HEK293 (cell line): ENCODE data around the gene SLC28A1.

Experiments used
- CTCF ChIA-PET: fragments of 350-600 bp; formaldehyde crosslinking; extraction: SDS; loops from one replicate; lab custom pipeline; 2021; ENCODE audit warnings: antibody characterized with exemption; lab: Yijun Ruan, JAX
- POLR2A ChIA-PET: fragments of 300-600 bp; formaldehyde crosslinking; extraction: SDS; loops from one replicate; lab custom pipeline; 2020; ENCODE audit warnings: antibody characterized with exemption, inconsistent platforms; lab: Yijun Ruan, JAX
- H3K27ac ChIP-seq: fragments of 200-500 bp; sonication (Bioruptor generic); 2 replicates; pipeline ENCODE4 v1.5.1; 2014; ENCODE audit warnings: low read depth, low read length, control low read depth, inconsistent platforms; ENCODE audit errors: extremely low read depth
- H3K36me3 ChIP-seq, 2 experiments: fragments of 200-500 bp in 1 of 2; sonication (Bioruptor generic) in 1 of 2; 1 replicate in 1 of 2; 2 replicates in 1 of 2; pipeline ENCODE4 v1.5.1; 2014 to 2017; ENCODE audit warnings: inconsistent platforms in 2 of 2, low read length in 2 of 2; ENCODE audit not compliant: control insufficient read depth in 2 of 2, insufficient read depth in 1 of 2
- H3K4me1 ChIP-seq: fragments of 200-500 bp; sonication (Bioruptor generic); 2 replicates; pipeline ENCODE4 v1.5.1; 2014; ENCODE audit warnings: mild to moderate bottlenecking, low read length, inconsistent platforms; ENCODE audit not compliant: control insufficient read depth, insufficient read depth
- H3K4me3 ChIP-seq: 2 replicates; pipeline ENCODE4 v1.5.1; 2011; ENCODE audit warnings: low read depth, mild to moderate bottlenecking, control low read depth, low read length, moderate library complexity
- H3K9me3 ChIP-seq: fragments of 200-500 bp; sonication (Bioruptor generic); 2 replicates; pipeline ENCODE4 v1.5.1; 2014; ENCODE audit warnings: low read depth, low read length, inconsistent platforms; ENCODE audit not compliant: control insufficient read depth, insufficient read depth
- CTCF ChIP-seq: fragments of 450-650 bp; formaldehyde crosslinking; IDR thresholded peaks from 2 replicates; pipeline ENCODE4 v1.5.1; 2016; ENCODE audit warnings: missing biosample characterization, missing genetic modification characterization
- GLI2 ChIP-seq: fragments of 450-650 bp; formaldehyde crosslinking; IDR thresholded peaks from 2 replicates; pipeline ENCODE4; 2017; ENCODE audit warnings: missing biosample characterization, missing genetic modification characterization, low read depth, borderline replicate concordance
- HOXA7 ChIP-seq: sonication (generic); formaldehyde crosslinking; IDR thresholded peaks from 2 replicates; pipeline ENCODE4 v1.8.1; 2022; ENCODE audit warnings: missing genetic modification reagents, borderline replicate concordance
- KLF10 ChIP-seq: fragments of 450-650 bp; IDR thresholded peaks from 2 replicates; pipeline ENCODE4 v1.5.1; 2018; ENCODE audit warnings: missing biosample characterization, mild to moderate bottlenecking, missing genetic modification characterization
- MZF1 ChIP-seq: fragments of 450-650 bp; formaldehyde crosslinking; IDR thresholded peaks from 2 replicates; pipeline ENCODE4 v1.5.1; 2017; ENCODE audit warnings: missing biosample characterization, missing genetic modification characterization, borderline replicate concordance
- PRDM1 ChIP-seq: fragments of 450-650 bp; formaldehyde crosslinking; IDR thresholded peaks from 2 replicates; pipeline ENCODE4; 2016; ENCODE audit warnings: missing biosample characterization, missing genetic modification characterization
- SCRT1 ChIP-seq: fragments of 450-650 bp; formaldehyde crosslinking; IDR thresholded peaks from 2 replicates; pipeline ENCODE4 v1.5.1; 2016; ENCODE audit warnings: missing biosample characterization, missing genetic modification characterization, borderline replicate concordance
- TCF7L2 ChIP-seq: IDR thresholded peaks from 2 replicates; pipeline ENCODE4 v1.6.1; 2011; ENCODE audit warnings: low read depth, mild to moderate bottlenecking, inconsistent platforms, low read length, moderate library complexity, borderline replicate concordance
- TSHZ1 ChIP-seq: fragments of 450-650 bp; formaldehyde crosslinking; IDR thresholded peaks from 2 replicates; pipeline ENCODE4 v1.5.1; 2016; ENCODE audit warnings: missing biosample characterization, missing genetic modification characterization, borderline replicate concordance
- ZBTB20 ChIP-seq: fragments of 450-650 bp; formaldehyde crosslinking; IDR thresholded peaks from 2 replicates; pipeline ENCODE4 v1.5.1; 2016; ENCODE audit warnings: missing biosample characterization, missing genetic modification characterization
- ZBTB44 ChIP-seq: fragments of 450-650 bp; IDR thresholded peaks from 2 replicates; pipeline ENCODE4 v1.5.1; 2018; ENCODE audit warnings: missing biosample characterization, mild to moderate bottlenecking, missing genetic modification characterization
- ZNF18 ChIP-seq: fragments of 450-650 bp; formaldehyde crosslinking; IDR thresholded peaks from 2 replicates; pipeline ENCODE4 v1.5.1; 2016; ENCODE audit warnings: missing biosample characterization, missing genetic modification characterization
- ZNF223 ChIP-seq: fragments of 450-650 bp; formaldehyde crosslinking; IDR thresholded peaks from 2 replicates; pipeline ENCODE4 v1.5.1; 2016; ENCODE audit warnings: missing biosample characterization, missing genetic modification characterization
- ZNF837 ChIP-seq: fragments of 450-650 bp; formaldehyde crosslinking; IDR thresholded peaks from 2 replicates; pipeline ENCODE4 v1.5.1; 2016; ENCODE audit warnings: missing biosample characterization, missing genetic modification characterization
- ZSCAN30 ChIP-seq: fragments of 450-650 bp; IDR thresholded peaks from 2 replicates; pipeline ENCODE4 v1.5.1; 2018; ENCODE audit warnings: missing biosample characterization, mild to moderate bottlenecking, missing genetic modification characterization, moderate library complexity
- TF ChIP-seq, protein P1 (sequence below): fragments of 450-650 bp; formaldehyde crosslinking; IDR thresholded peaks from 2 replicates; pipeline ENCODE4 v1.5.1; 2017; ENCODE audit warnings: missing biosample characterization, missing genetic modification characterization
- TF ChIP-seq, protein P2 (sequence below): fragments of 450-650 bp; formaldehyde crosslinking; IDR thresholded peaks from 2 replicates; pipeline ENCODE4 v1.5.1; 2016; ENCODE audit warnings: missing biosample characterization, missing genetic modification characterization

Gene SLC28A1

DNA sequence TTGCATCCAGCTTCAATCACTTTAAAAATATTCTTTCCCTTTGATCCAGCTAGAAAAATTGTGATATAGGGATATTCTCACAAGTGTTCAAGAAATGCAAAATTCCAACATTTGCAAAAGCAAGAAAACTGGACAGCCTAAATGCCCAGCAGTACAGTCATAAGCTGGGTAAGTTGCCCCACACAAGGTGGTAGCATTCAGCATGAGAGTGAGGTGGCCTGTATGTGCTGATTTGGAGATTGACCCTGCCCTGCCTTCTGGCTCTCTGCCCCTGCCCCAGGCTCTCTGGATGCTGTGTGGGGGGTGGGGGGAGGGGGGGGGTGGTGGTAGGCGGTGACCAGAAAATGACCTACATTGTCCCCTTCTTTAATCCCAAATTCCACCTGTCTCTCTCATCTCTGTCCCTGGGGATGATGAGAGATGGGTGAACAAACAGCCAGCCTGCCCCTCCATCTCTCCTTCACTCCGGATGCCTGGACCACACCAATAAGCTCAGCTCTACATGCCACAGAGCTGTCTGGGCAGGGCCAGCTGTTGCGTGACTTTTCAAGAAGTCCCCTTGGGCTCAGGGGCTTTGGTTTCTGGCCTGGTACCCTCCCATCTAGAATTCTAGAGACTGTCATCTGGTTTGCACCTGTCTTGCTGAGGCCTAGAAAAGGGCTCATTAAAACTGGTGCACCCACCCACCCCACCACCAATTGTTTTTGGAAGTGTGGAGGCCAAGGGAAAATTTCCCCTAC, 42.2 kb downstream of the SLC28A1 start:
- H3K27ac ChIP-seq = no peak overlapping the region
- POLR2A ChIA-PET = no interaction called here
- H3K4me1 ChIP-seq = no peaks in the 10 kb centered on the region
- H3K9me3 ChIP-seq = no peaks in the 10 kb centered on the region
- TF ChIP-seq CTCF (tag by site-specific recombination) (no peak), MZF1 (tag by site-specific recombination) (no peak), PRDM1 (tag by site-specific recombination) (no peak), ZBTB20 (no peak), HOXA7 (CRISPR knock-in tag) (no peak), ZNF18 (tag by site-specific recombination) (no peak), GLI2 (tag by site-specific recombination) (no peak), SCRT1 (tag by site-specific recombination) (no peak), TCF7L2 (no peak), ZBTB44 (no peak), ZNF837 (tag by site-specific recombination) (no peak), KLF10 (tag by site-specific recombination) (no peak), TSHZ1 (no peak), ZSCAN30 (no peak), ZNF223 (tag by site-specific recombination) (no peak)
- TF ChIP-seq, protein P1, sequence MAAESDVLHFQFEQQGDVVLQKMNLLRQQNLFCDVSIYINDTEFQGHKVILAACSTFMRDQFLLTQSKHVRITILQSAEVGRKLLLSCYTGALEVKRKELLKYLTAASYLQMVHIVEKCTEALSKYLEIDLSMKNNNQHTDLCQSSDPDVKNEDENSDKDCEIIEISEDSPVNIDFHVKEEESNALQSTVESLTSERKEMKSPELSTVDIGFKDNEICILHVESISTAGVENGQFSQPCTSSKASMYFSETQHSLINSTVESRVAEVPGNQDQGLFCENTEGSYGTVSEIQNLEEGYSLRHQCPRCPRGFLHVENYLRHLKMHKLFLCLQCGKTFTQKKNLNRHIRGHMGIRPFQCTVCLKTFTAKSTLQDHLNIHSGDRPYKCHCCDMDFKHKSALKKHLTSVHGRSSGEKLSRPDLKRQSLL (tag by site-specific recombination) = no peak
- TF ChIP-seq, protein P2, sequence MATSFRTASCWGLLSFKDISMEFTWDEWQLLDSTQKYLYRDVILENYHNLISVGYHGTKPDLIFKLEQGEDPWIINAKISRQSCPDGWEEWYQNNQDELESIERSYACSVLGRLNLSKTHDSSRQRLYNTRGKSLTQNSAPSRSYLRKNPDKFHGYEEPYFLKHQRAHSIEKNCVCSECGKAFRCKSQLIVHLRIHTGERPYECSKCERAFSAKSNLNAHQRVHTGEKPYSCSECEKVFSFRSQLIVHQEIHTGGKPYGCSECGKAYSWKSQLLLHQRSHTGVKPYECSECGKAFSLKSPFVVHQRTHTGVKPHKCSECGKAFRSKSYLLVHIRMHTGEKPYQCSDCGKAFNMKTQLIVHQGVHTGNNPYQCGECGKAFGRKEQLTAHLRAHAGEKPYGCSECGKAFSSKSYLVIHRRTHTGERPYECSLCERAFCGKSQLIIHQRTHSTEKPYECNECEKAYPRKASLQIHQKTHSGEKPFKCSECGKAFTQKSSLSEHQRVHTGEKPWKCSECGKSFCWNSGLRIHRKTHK (tag by site-specific recombination) = no peak
- CTCF ChIA-PET = interaction anchor here (0.7 to 1.7 kb wide), 13 partner anchors 11 to 267 kb away, joined by 3 to 5 read pairs (median 4); no protein-coding TSS in a partner anchor
- no peak overlapping the region for H3K4me3 ChIP-seq
- H3K36me3 ChIP-seq = no peaks in the 10 kb centered on the region
